OCI-LY7 (cell line): Measurements from ENCODE around the gene AFF3. TPM values are rescaled to one million over a fixed set of nuclear protein-coding genes. Genes with fewer than 3 reads are reported as not detected.

Experiments
- BruUV-seq: library from RNA; stranded (reverse); fragments of 400-500 nt; replicated peaks from 2 replicates; lab custom pipeline; 2021; lab: Mats Ljungman, UMichigan
- CTCF ChIA-PET: fragments of 300-600 bp; sonication (Branson Sonifier 250); formaldehyde crosslinking; loops from one replicate; lab custom pipeline; 2022; ENCODE audit warnings: antibody characterized with exemption; ENCODE audit not compliant: unreplicated experiment; lab: Charles Lee
- POLR2A ChIA-PET: fragments of 300-600 bp; sonication (Branson Sonifier 250); formaldehyde crosslinking; loops from one replicate; lab custom pipeline; 2022; ENCODE audit warnings: antibody characterized with exemption; lab: Charles Lee
- DNase-seq: peaks from one replicate; pipeline ENCODE4 v3.0.0-alpha.2; 2015; ENCODE audit warnings: low spot score
- H2AFZ ChIP-seq: fragments of 200-600 bp; sonication (generic), shearing (Covaris generic); 2 replicates; pipeline ENCODE4 v1.6.1; 2014; ENCODE audit warnings: mild to moderate bottlenecking, antibody characterized with exemption, low read length, moderate library complexity
- H3K27ac ChIP-seq: fragments of 200-600 bp; sonication (generic); 2 replicates; pipeline ENCODE4 v1.5.1; 2014; ENCODE audit warnings: mixed run types, low read depth, mild to moderate bottlenecking, moderate library complexity, low read length, inconsistent platforms; ENCODE audit not compliant: poor library complexity, severe bottlenecking
- H3K36me3 ChIP-seq: fragments of 200-600 bp; sonication (generic); 2 replicates; pipeline ENCODE4 v1.6.1; 2014; ENCODE audit warnings: mild to moderate bottlenecking, antibody characterized with exemption, low read length, moderate library complexity, mixed read lengths; ENCODE audit not compliant: insufficient read depth
- H3K4me1 ChIP-seq: fragments of 200-600 bp; sonication (generic); 2 replicates; pipeline ENCODE4 v1.5.1; 2014; ENCODE audit warnings: mild to moderate bottlenecking, low read length; ENCODE audit not compliant: insufficient read depth, poor library complexity, severe bottlenecking
- H3K4me2 ChIP-seq: fragments of 200-600 bp; sonication (generic); 2 replicates; pipeline ENCODE4 v1.6.1; 2014; ENCODE audit warnings: mild to moderate bottlenecking, low read length
- H3K4me3 ChIP-seq: fragments of 200-600 bp; sonication (generic); 2 replicates; pipeline ENCODE4 v1.5.1; 2014; ENCODE audit warnings: mild to moderate bottlenecking, low read depth, low read length; ENCODE audit not compliant: poor library complexity, severe bottlenecking
- H3K79me2 ChIP-seq: fragments of 200-600 bp; sonication (generic); 2 replicates; pipeline ENCODE4 v1.6.1; 2016; ENCODE audit warnings: low read depth, mild to moderate bottlenecking, low read length, moderate library complexity, mixed read lengths; ENCODE audit not compliant: insufficient read depth
- H3K9me2 ChIP-seq: fragments of 200-600 bp; sonication (generic); 2 replicates; pipeline ENCODE4 v1.6.1; 2016; ENCODE audit warnings: mild to moderate bottlenecking, low read length, mixed read lengths; ENCODE audit not compliant: insufficient read depth
- H3K9me3 ChIP-seq: fragments of 200-600 bp; sonication (generic); 2 replicates; pipeline ENCODE4 v1.6.1; 2014; ENCODE audit warnings: mild to moderate bottlenecking, mixed run types, low read length, mixed read lengths
- H4K20me1 ChIP-seq: fragments of 200-600 bp; sonication (generic); 2 replicates; pipeline ENCODE4 v1.6.1; 2014; ENCODE audit warnings: mild to moderate bottlenecking, antibody characterized with exemption, low read length, moderate library complexity, mixed read lengths; ENCODE audit not compliant: insufficient read depth
- EZH2phosphoT487 ChIP-seq: fragments of 200-600 bp; sonication (generic); IDR thresholded peaks from 2 replicates; pipeline ENCODE4 v1.6.1; 2018; ENCODE audit warnings: low read depth, borderline replicate concordance, mild to moderate bottlenecking, mixed run types, antibody characterized with exemption, low read length, moderate library complexity, mixed read lengths
- intact Hi-C: fragments of 100-400 bp; cut with micrococcal nuclease; formaldehyde crosslinking; loops from one replicate; pipeline ENCODE4 v1.10.0; 2022; ENCODE audit not compliant: unreplicated experiment
- total RNA-seq, 2 experiments: library from RNA; depleted of rRNA in 1 of 2; stranded (reverse); fragments of >200 nt in 1 of 2; shearing (Covaris generic) in 1 of 2; gene quantifications; 2 replicates each; pipeline ENCODE4 v1.2.3, GENCODE V29; 2014 to 2022
- TF ChIP-seq, protein P1 (sequence below): fragments of 200-600 bp; sonication (generic); conservative IDR thresholded peaks from 2 replicates; pipeline ENCODE4 v1.5.1; 2014; ENCODE audit warnings: mild to moderate bottlenecking, antibody characterized with exemption, low read length, moderate library complexity, mixed read lengths

The AFF3 gene
- total RNA-seq, 2 experiments from 2014 or later, result 131 to 133 TPM

DNA sequence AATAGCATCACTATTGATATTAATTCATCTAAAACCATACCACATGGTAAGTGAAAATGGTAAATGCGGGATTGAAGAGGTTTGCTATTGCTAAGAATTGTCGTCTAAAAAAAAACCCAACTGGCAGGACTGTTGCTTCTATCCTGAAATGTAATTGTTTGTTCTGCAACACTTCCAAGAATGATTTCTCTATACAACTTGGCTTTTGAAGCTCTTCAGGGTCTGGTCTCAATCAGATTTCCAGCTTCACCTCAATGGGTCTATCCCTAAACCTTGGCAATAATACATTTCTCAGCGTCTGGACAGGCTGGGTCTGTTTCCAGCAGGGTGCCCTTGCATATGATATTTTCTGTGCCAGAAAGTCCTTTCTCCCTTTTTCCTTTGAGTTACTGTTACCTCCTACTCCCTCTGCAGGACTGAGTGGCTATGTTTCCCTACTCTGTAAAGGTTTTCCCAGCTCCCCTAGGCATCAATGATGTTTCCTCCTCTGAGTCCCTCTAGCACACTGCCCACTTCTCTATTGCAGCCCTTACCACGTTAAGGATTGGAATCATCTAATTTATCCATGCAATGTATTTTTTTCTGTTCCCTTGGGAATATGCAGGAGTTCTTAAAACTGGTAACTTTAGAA is 534.4 kb downstream of the AFF3 start:
- no peak overlapping the region for H3K4me3 ChIP-seq
- H3K27ac ChIP-seq, result no peak overlapping the region
- H3K79me2 ChIP-seq, result no peaks in the 10 kb centered on the region
- H3K9me2 ChIP-seq, result no peaks in the 10 kb centered on the region
- peaks cover 12% of the 10 kb centered on the region for H3K4me1 ChIP-seq
- no peak for DNase-seq
- H3K9me3 ChIP-seq, result no peaks in the 10 kb centered on the region
- ChIA-PET CTCF (no interaction called here), POLR2A (no interaction called here)
- no peaks in the 10 kb centered on the region for H4K20me1 ChIP-seq
- TF ChIP-seq EZH2phosphoT487, result no peak
- TF ChIP-seq, protein P1, sequence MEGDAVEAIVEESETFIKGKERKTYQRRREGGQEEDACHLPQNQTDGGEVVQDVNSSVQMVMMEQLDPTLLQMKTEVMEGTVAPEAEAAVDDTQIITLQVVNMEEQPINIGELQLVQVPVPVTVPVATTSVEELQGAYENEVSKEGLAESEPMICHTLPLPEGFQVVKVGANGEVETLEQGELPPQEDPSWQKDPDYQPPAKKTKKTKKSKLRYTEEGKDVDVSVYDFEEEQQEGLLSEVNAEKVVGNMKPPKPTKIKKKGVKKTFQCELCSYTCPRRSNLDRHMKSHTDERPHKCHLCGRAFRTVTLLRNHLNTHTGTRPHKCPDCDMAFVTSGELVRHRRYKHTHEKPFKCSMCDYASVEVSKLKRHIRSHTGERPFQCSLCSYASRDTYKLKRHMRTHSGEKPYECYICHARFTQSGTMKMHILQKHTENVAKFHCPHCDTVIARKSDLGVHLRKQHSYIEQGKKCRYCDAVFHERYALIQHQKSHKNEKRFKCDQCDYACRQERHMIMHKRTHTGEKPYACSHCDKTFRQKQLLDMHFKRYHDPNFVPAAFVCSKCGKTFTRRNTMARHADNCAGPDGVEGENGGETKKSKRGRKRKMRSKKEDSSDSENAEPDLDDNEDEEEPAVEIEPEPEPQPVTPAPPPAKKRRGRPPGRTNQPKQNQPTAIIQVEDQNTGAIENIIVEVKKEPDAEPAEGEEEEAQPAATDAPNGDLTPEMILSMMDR, result no peak
- no peak overlapping the region for H2AFZ ChIP-seq
- no peaks in the 10 kb centered on the region for H3K36me3 ChIP-seq
- H3K4me2 ChIP-seq, result no peak overlapping the region
- intact Hi-C loops, result no loop called here
- no TSS peak for BruUV-seq

- intact Hi-C loops, result no loop called here
- ChIA-PET CTCF (no interaction called here), POLR2A (no interaction called here)
- no peaks in the 10 kb centered on the region for H3K36me3 ChIP-seq
- TF ChIP-seq, protein P1, result no peak
- TF ChIP-seq EZH2phosphoT487, result no peak
- H2AFZ ChIP-seq, result no peak overlapping the region
- no peak overlapping the region for H3K4me3 ChIP-seq
- no peaks in the 10 kb centered on the region for H3K9me3 ChIP-seq
- no peak for DNase-seq
- no peaks in the 10 kb centered on the region for H4K20me1 ChIP-seq
- no peak overlapping the region for H3K27ac ChIP-seq
- H3K4me2 ChIP-seq, result no peak overlapping the region
- H3K79me2 ChIP-seq, result no peaks in the 10 kb centered on the region
- BruUV-seq, result no TSS peak
- H3K9me2 ChIP-seq, result no peaks in the 10 kb centered on the region
- peaks cover 12% of the 10 kb centered on the region for H3K4me1 ChIP-seq
Measured at GRCh38 chr2:99607454-99607853, 534.9 kb downstream of the AFF3 start.

DNA sequence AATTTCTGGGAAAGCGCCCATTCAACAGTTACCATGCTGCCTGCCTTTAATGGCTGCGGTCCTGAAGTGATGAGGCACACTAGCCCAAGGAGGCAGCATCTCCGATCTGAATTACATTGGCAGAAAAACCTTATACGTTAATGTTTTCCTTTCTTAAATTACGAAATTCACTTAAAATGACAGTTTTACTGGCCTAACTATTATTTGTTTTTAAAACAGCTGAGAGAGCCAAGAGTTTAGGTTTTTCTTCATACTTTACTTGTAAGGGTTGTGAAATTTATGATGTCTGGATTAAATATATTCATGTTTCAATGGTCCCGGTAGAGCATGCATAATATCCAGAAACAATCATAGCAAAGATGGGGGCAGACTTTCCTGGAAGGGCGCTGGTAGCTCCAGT is 537.4 kb downstream of the AFF3 start:
- Histone ChIP-seq H3K4me3 (no peak overlapping the region), H3K4me1 (peaks cover 12% of the 10 kb centered on the region), H3K79me2 (no peaks in the 10 kb centered on the region), H3K36me3 (peaks cover under 1% of the 10 kb centered on the region; the same call in 1 of the 2 replicates), H4K20me1 (no peaks in the 10 kb centered on the region), H2AFZ (no peak overlapping the region), H3K9me2 (no peaks in the 10 kb centered on the region), H3K4me2 (no peak overlapping the region), H3K27ac (no peak overlapping the region), H3K9me3 (no peaks in the 10 kb centered on the region)
- ChIA-PET POLR2A (no interaction called here), CTCF (no interaction called here)
- TF ChIP-seq, protein P1, result no peak
- TF ChIP-seq EZH2phosphoT487, result no peak
- intact Hi-C loops, result no loop called here
- DNase-seq, result no peak
- no TSS peak for BruUV-seq
